Activated naive CD8-positive, alpha-beta T cell (primary cell): Measurements from ENCODE around the gene ETDA.
"Not testable (repeated sequence)": the region's sequence is repeated elsewhere in the genome, so short reads cannot be mapped to it uniquely, and the experiment has no call there.

Experiments
- H3K27ac Mint-ChIP-seq: one replicate; pipeline ENCODE4 v1.8.0; 2021; ENCODE audit warnings: mixed read lengths
- H3K27me3 Mint-ChIP-seq: one replicate; pipeline ENCODE4 v1.8.0; 2021; ENCODE audit warnings: mixed read lengths
- H3K36me3 Mint-ChIP-seq: one replicate; pipeline ENCODE4 v1.8.0; 2021; ENCODE audit warnings: mixed read lengths
- H3K4me1 Mint-ChIP-seq: one replicate; pipeline ENCODE4 v1.8.0; 2021; ENCODE audit warnings: low read depth, mixed read lengths
- H3K4me3 Mint-ChIP-seq: one replicate; pipeline ENCODE4 v1.8.0; 2021; ENCODE audit warnings: mild to moderate bottlenecking, mixed read lengths
- H3K9me3 Mint-ChIP-seq: one replicate; pipeline ENCODE4 v1.8.0; 2021; ENCODE audit warnings: low read depth, mixed read lengths

The ETDA gene

GRCh38 chrX:135252011-135252518 is at the start of gene ETDA:
Gene ETDA (plus strand): TSS chrX:135252061. CDS start chrX:135253277, 1,216 bp downstream.
- H3K36me3 Mint-ChIP-seq, H3K9me3 Mint-ChIP-seq, H3K4me1 Mint-ChIP-seq, H3K27me3 Mint-ChIP-seq, H3K4me3 Mint-ChIP-seq, H3K27ac Mint-ChIP-seq: not testable (repeated sequence)

- not testable (repeated sequence) for H3K4me3 Mint-ChIP-seq, H3K36me3 Mint-ChIP-seq, H3K27ac Mint-ChIP-seq, H3K27me3 Mint-ChIP-seq, H3K4me1 Mint-ChIP-seq, H3K9me3 Mint-ChIP-seq
Measured at GRCh38 chrX:135206427-135206826, 45.4 kb upstream of the ETDA start.

GRCh38 chrX:135213200-135213844 is 38.5 kb upstream of the ETDA start:
- Mint-ChIP-seq H3K36me3 (no peaks in the 10 kb centered on the region), H3K4me3 (no peak overlapping the region), H3K27ac (no peak overlapping the region), H3K4me1 (no peaks in the 10 kb centered on the region), H3K27me3 (peaks cover 7% of the 10 kb centered on the region), H3K9me3 (no peaks in the 10 kb centered on the region)

- H3K27me3 Mint-ChIP-seq, H3K4me3 Mint-ChIP-seq, H3K4me1 Mint-ChIP-seq, H3K9me3 Mint-ChIP-seq, H3K36me3 Mint-ChIP-seq, H3K27ac Mint-ChIP-seq: not testable (repeated sequence)
Measured at GRCh38 chrX:135245989-135246388, 5.9 kb upstream of the ETDA start.

- not testable (repeated sequence) for H3K27me3 Mint-ChIP-seq, H3K4me1 Mint-ChIP-seq, H3K9me3 Mint-ChIP-seq, H3K27ac Mint-ChIP-seq, H3K36me3 Mint-ChIP-seq, H3K4me3 Mint-ChIP-seq
Measured at GRCh38 chrX:135256087-135256684, 4.3 kb downstream of the ETDA start.

GRCh38 chrX:135256923-135257322 is 5.1 kb downstream of the ETDA start:
- H3K27ac Mint-ChIP-seq: no peak overlapping the region
- H3K9me3 Mint-ChIP-seq: no peaks in the 10 kb centered on the region
- no peaks in the 10 kb centered on the region for H3K4me1 Mint-ChIP-seq
- H3K4me3 Mint-ChIP-seq: no peak overlapping the region
- no peaks in the 10 kb centered on the region for H3K27me3 Mint-ChIP-seq
- no peaks in the 10 kb centered on the region for H3K36me3 Mint-ChIP-seq

- H3K27me3 Mint-ChIP-seq: no peaks in the 10 kb centered on the region
- H3K4me3 Mint-ChIP-seq: no peak overlapping the region
- peaks cover 2% of the 10 kb centered on the region for H3K36me3 Mint-ChIP-seq
- no peak overlapping the region for H3K27ac Mint-ChIP-seq
- no peaks in the 10 kb centered on the region for H3K4me1 Mint-ChIP-seq
- no peaks in the 10 kb centered on the region for H3K9me3 Mint-ChIP-seq
Measured at GRCh38 chrX:135257469-135257868, 5.6 kb downstream of the ETDA start.

- not testable (repeated sequence) for H3K27me3 Mint-ChIP-seq, H3K9me3 Mint-ChIP-seq, H3K4me1 Mint-ChIP-seq, H3K4me3 Mint-ChIP-seq, H3K27ac Mint-ChIP-seq, H3K36me3 Mint-ChIP-seq
Measured at GRCh38 chrX:135260976-135261375, 9.1 kb downstream of the ETDA start.

GRCh38 chrX:135263376-135263775 is 11.5 kb downstream of the ETDA start:
- H3K36me3 Mint-ChIP-seq, H3K27ac Mint-ChIP-seq, H3K27me3 Mint-ChIP-seq, H3K4me3 Mint-ChIP-seq, H3K4me1 Mint-ChIP-seq, H3K9me3 Mint-ChIP-seq: not testable (repeated sequence)

- H3K27me3 Mint-ChIP-seq: no peaks in the 10 kb centered on the region
- H3K9me3 Mint-ChIP-seq: peaks cover 6% of the 10 kb centered on the region
- no peak overlapping the region for H3K27ac Mint-ChIP-seq
- no peaks in the 10 kb centered on the region for H3K4me1 Mint-ChIP-seq
- H3K4me3 Mint-ChIP-seq: no peak overlapping the region
- peaks cover 8% of the 10 kb centered on the region for H3K36me3 Mint-ChIP-seq
Measured at GRCh38 chrX:135264206-135264605, 12.3 kb downstream of the ETDA start.

GRCh38 chrX:135273162-135273561 is 21.3 kb downstream of the ETDA start:
- Mint-ChIP-seq H3K27me3 (no peaks in the 10 kb centered on the region), H3K9me3 (no peaks in the 10 kb centered on the region), H3K4me3 (no peak overlapping the region), H3K4me1 (no peaks in the 10 kb centered on the region), H3K36me3 (peaks cover 2% of the 10 kb centered on the region), H3K27ac (no peak overlapping the region)

- Mint-ChIP-seq H3K4me3 (no peak overlapping the region), H3K36me3 (peaks cover 4% of the 10 kb centered on the region), H3K27me3 (no peaks in the 10 kb centered on the region), H3K4me1 (no peaks in the 10 kb centered on the region), H3K27ac (no peak overlapping the region), H3K9me3 (no peaks in the 10 kb centered on the region)
Measured at GRCh38 chrX:135275973-135276372, 24.1 kb downstream of the ETDA start.

- no peaks in the 10 kb centered on the region for H3K9me3 Mint-ChIP-seq
- H3K27me3 Mint-ChIP-seq: no peaks in the 10 kb centered on the region
- no peak overlapping the region for H3K27ac Mint-ChIP-seq
- H3K36me3 Mint-ChIP-seq: peaks cover 22% of the 10 kb centered on the region
- H3K4me3 Mint-ChIP-seq: no peak overlapping the region
- H3K4me1 Mint-ChIP-seq: no peaks in the 10 kb centered on the region
Measured at GRCh38 chrX:135287266-135287823, 35.5 kb downstream of the ETDA start.

- H3K27ac Mint-ChIP-seq: peak overlapping the region; percentile 58
- H3K27me3 Mint-ChIP-seq: no peaks in the 10 kb centered on the region
- peaks cover 11% of the 10 kb centered on the region for H3K4me1 Mint-ChIP-seq
- no peaks in the 10 kb centered on the region for H3K9me3 Mint-ChIP-seq
- peaks cover 10% of the 10 kb centered on the region for H3K36me3 Mint-ChIP-seq
- H3K4me3 Mint-ChIP-seq: peak overlapping the region; percentile 91
Measured at GRCh38 chrX:135295238-135295943, 43.5 kb downstream of the ETDA start.

- H3K27ac Mint-ChIP-seq: peak overlapping the region; percentile 58
- peaks cover 11% of the 10 kb centered on the region for H3K4me1 Mint-ChIP-seq
- H3K4me3 Mint-ChIP-seq: peak overlapping the region; percentile 91
- no peaks in the 10 kb centered on the region for H3K9me3 Mint-ChIP-seq
- H3K27me3 Mint-ChIP-seq: no peaks in the 10 kb centered on the region
- H3K36me3 Mint-ChIP-seq: peaks cover 7% of the 10 kb centered on the region
Measured at GRCh38 chrX:135295944-135296305, 44.1 kb downstream of the ETDA start.
